DOHH2 (cell line): ENCODE results near the gene CCDC78.

Experiments
- H3F3A ChIP-seq: fragments of 200-600 bp; sonication (generic), shearing (Covaris generic); 2 replicates; pipeline ENCODE4 v1.6.0; 2016; ENCODE audit warnings: antibody characterized with exemption, mild to moderate bottlenecking; ENCODE audit not compliant: control insufficient read depth, insufficient read depth
- H3K27ac ChIP-seq: fragments of 200-600 bp; sonication (generic); 2 replicates; pipeline ENCODE4 v1.5.1; 2014; ENCODE audit warnings: low read depth, mild to moderate bottlenecking, low read length, moderate library complexity
- H3K27me3 ChIP-seq: fragments of 200-600 bp; sonication (generic); 2 replicates; pipeline ENCODE4 v1.6.1; 2014; ENCODE audit warnings: mild to moderate bottlenecking, low read length, mixed read lengths; ENCODE audit not compliant: control insufficient read depth
- H3K36me3 ChIP-seq: fragments of 200-600 bp; sonication (generic); 2 replicates; pipeline ENCODE4 v1.6.1; 2014; ENCODE audit warnings: mild to moderate bottlenecking, low read length, moderate library complexity, mixed read lengths; ENCODE audit not compliant: control insufficient read depth
- H3K4me1 ChIP-seq: fragments of 200-600 bp; sonication (generic); 2 replicates; pipeline ENCODE4 v1.6.1; 2014; ENCODE audit warnings: mild to moderate bottlenecking, low read length, mixed read lengths; ENCODE audit not compliant: control insufficient read depth
- H3K4me2 ChIP-seq: fragments of 200-600 bp; sonication (generic); 2 replicates; pipeline ENCODE4 v1.6.0; 2014; ENCODE audit warnings: mild to moderate bottlenecking, low read length, moderate library complexity
- H3K4me3 ChIP-seq: fragments of 200-600 bp; sonication (generic); 2 replicates; pipeline ENCODE4 v1.5.1; 2014; ENCODE audit warnings: mild to moderate bottlenecking, low read length, mixed read lengths
- H3K79me2 ChIP-seq: fragments of 200-600 bp; sonication (generic); 2 replicates; pipeline ENCODE4 v1.6.1; 2014; ENCODE audit warnings: mild to moderate bottlenecking, low read length, mixed read lengths; ENCODE audit not compliant: control insufficient read depth
- H3K9me2 ChIP-seq: fragments of 200-600 bp; sonication (generic); replicated peaks from 2 replicates; pipeline ENCODE4 v1.6.1; 2014; ENCODE audit warnings: mild to moderate bottlenecking, low read length, mixed read lengths; ENCODE audit not compliant: control insufficient read depth
- H3K9me3 ChIP-seq: fragments of 200-600 bp; sonication (generic); 2 replicates; pipeline ENCODE4 v1.6.1; 2014; ENCODE audit warnings: antibody characterized with exemption, low read length, mixed read lengths; ENCODE audit not compliant: control insufficient read depth, insufficient read depth
- H4K20me1 ChIP-seq: fragments of 200-600 bp; sonication (generic); 2 replicates; pipeline ENCODE4 v1.6.0; 2014; ENCODE audit warnings: low read depth, mild to moderate bottlenecking, antibody characterized with exemption, low read length, moderate library complexity; ENCODE audit not compliant: control insufficient read depth, insufficient read depth
- EZH2phosphoT487 ChIP-seq: fragments of 200-600 bp; sonication (generic); IDR thresholded peaks from 2 replicates; pipeline ENCODE4 v1.6.1; 2017; ENCODE audit warnings: borderline replicate concordance, mild to moderate bottlenecking, antibody characterized with exemption, low read length, moderate library complexity, mixed read lengths
- TF ChIP-seq, protein P1 (sequence below): fragments of 200-600 bp; sonication (generic); IDR thresholded peaks from one replicate; pipeline ENCODE4 v1.5.1; 2014; ENCODE audit warnings: antibody characterized with exemption, mild to moderate bottlenecking, low read depth, low read length; ENCODE audit not compliant: poor library complexity, severe bottlenecking

Gene CCDC78

DNA sequence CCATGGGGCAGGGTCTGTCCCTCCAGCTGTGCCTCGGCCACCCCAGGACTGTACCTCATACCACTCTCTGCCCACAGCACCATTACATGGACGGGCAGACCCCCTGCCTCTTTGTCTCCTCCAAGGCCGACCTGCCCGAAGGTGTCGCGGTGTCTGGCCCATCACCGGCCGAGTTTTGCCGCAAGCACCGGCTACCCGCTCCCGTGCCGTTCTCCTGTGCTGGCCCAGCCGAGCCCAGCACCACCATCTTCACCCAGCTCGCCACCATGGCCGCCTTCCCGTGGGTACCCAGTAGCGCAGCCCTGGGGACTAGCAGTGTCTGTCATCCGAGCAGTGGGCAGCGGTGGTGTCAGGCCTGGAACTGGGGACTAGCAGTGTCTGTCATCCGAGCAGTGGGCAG lies 53.4 kb downstream of the CCDC78 start:
- H3K27ac ChIP-seq, result no peak overlapping the region
- H3K9me2 ChIP-seq, result no peaks in the 10 kb centered on the region
- no peak overlapping the region for H3K4me3 ChIP-seq
- H3K27me3 ChIP-seq, result peaks cover 3% of the 10 kb centered on the region; the same call in 1 of the 2 replicates
- no peaks in the 10 kb centered on the region for H3F3A ChIP-seq
- H3K4me1 ChIP-seq, result peaks cover 16% of the 10 kb centered on the region
- peaks cover 61% of the 10 kb centered on the region for H3K36me3 ChIP-seq
- no peaks in the 10 kb centered on the region for H3K9me3 ChIP-seq
- TF ChIP-seq, protein P1, sequence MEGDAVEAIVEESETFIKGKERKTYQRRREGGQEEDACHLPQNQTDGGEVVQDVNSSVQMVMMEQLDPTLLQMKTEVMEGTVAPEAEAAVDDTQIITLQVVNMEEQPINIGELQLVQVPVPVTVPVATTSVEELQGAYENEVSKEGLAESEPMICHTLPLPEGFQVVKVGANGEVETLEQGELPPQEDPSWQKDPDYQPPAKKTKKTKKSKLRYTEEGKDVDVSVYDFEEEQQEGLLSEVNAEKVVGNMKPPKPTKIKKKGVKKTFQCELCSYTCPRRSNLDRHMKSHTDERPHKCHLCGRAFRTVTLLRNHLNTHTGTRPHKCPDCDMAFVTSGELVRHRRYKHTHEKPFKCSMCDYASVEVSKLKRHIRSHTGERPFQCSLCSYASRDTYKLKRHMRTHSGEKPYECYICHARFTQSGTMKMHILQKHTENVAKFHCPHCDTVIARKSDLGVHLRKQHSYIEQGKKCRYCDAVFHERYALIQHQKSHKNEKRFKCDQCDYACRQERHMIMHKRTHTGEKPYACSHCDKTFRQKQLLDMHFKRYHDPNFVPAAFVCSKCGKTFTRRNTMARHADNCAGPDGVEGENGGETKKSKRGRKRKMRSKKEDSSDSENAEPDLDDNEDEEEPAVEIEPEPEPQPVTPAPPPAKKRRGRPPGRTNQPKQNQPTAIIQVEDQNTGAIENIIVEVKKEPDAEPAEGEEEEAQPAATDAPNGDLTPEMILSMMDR, result no peak
- no peak for TF ChIP-seq EZH2phosphoT487
- peaks cover 23% of the 10 kb centered on the region for H3K79me2 ChIP-seq
- peaks cover 5% of the 10 kb centered on the region; the same call in 1 of the 2 replicates for H4K20me1 ChIP-seq
- H3K4me2 ChIP-seq, result no peak overlapping the region
